HepG2 (cell line): ENCODE measurements around the gene TMPRSS11F.

ENCODE experiments used
- CHD4 ChIP-seq: fragments of 200-600 bp; sonication (generic); IDR thresholded peaks from 2 replicates; pipeline ENCODE4 v1.7.0; 2017; ENCODE audit warnings: mild to moderate bottlenecking, low read length, borderline replicate concordance
- CREB1 ChIP-seq, 2 experiments: fragments of 450-650 bp in 1 of 2; IDR thresholded peaks; 2 replicates each; pipeline ENCODE4 v1.6.1; 2016 to 2017; ENCODE audit warnings: control low read depth in 1 of 2, mild to moderate bottlenecking in 1 of 2, missing compliant biosample characterization in 1 of 2, missing genetic modification characterization in 1 of 2
- DMAP1 ChIP-seq: IDR thresholded peaks from 2 replicates; pipeline ENCODE4 v1.6.1; 2016
- EHMT2 ChIP-seq: fragments of 200-600 bp; sonication (generic); IDR thresholded peaks from 2 replicates; pipeline ENCODE4 v1.7.0; 2017; ENCODE audit warnings: antibody characterized with exemption, low read depth, low read length, borderline replicate concordance
- GMEB1 ChIP-seq: sonication (generic); formaldehyde crosslinking; IDR thresholded peaks from 2 replicates; pipeline ENCODE4 v1.5.1; 2020; ENCODE audit warnings: missing genetic modification reagents, mild to moderate bottlenecking, borderline replicate concordance
- POLR2A ChIP-seq, 2 experiments: IDR thresholded peaks; 2 replicates each; pipeline ENCODE4 v1.6.1; 2011; ENCODE audit warnings: low read depth in 2 of 2, low read length in 2 of 2, mild to moderate bottlenecking in 1 of 2, moderate library complexity in 1 of 2; ENCODE audit not compliant: insufficient read depth in 1 of 2
- SAFB2 ChIP-seq: sonication (generic); formaldehyde crosslinking; IDR thresholded peaks from 2 replicates; pipeline ENCODE4 v1.5.1; 2020; ENCODE audit warnings: missing genetic modification reagents, low read depth, mild to moderate bottlenecking, borderline replicate concordance
- ZBTB2 ChIP-seq: sonication (generic); formaldehyde crosslinking; IDR thresholded peaks from 2 replicates; pipeline ENCODE4 v1.8.0; 2022; ENCODE audit warnings: low read depth, missing genetic modification reagents
- ZNF644 ChIP-seq: IDR thresholded peaks from 2 replicates; pipeline ENCODE4 v1.6.1; 2016; ENCODE audit warnings: low read depth

GRCh38 chr4:68021185-68021584 lies 108.5 kb downstream of the TMPRSS11F start:
- TF ChIP-seq SAFB2 (CRISPR knock-in tag) = no peak
- no peak for TF ChIP-seq CREB1 (IDR thresholded peaks at IDR 0.05)
- TF ChIP-seq CREB1 (CRISPR knock-in tag; IDR thresholded peaks at IDR 0.05) = no peak
- no peak for TF ChIP-seq DMAP1 (CRISPR knock-in tag)
- TF ChIP-seq POLR2A (IDR thresholded peaks at IDR 0.05; ENCODE audit: insufficient read depth in 1 of 2, low read depth in 2 of 2, low read length in 2 of 2) = no peak
- no peak for TF ChIP-seq ZNF644 (CRISPR knock-in tag)
- no peak for TF ChIP-seq CHD4
- no peak for TF ChIP-seq EHMT2
- no peak for TF ChIP-seq GMEB1 (CRISPR knock-in tag)
- no peak for TF ChIP-seq ZBTB2 (CRISPR knock-in tag)
